Fibroblast of skin of back (primary cell): Measurements from ENCODE around the gene DUSP16.
A peak's percentile ranks its signal among the peaks of the same experiment; 100 is the strongest.

Source experiments
- DNase-seq: peaks from one replicate; pipeline ENCODE4 v3.0.0-alpha.2; 2013

Gene DUSP16

DNA sequence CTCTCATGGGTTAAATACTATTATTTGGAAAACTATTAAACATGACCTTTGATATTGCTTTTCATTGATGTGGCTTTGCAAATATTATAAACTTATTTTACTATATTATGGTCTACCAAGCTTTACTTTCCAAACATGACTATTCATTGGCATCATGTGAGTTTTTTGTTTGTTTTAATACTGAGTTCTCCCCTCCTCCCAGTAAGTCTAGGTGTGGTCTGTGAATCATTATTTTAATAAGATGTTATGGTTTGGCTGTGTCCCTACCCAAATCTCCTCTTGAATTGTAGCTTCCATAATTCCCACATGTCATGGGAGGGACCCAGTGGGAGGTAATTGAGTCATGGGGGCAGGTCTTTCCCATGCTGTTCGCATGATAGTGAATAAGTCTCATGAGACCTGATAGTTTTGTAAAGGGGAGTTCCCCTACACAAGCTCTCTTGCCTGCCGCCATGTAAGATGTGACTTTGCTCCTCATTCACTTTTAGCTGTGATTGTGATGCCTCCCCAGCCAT lies 125.8 kb downstream of the DUSP16 start:
- DNase-seq, result peak; percentile 67

DNA sequence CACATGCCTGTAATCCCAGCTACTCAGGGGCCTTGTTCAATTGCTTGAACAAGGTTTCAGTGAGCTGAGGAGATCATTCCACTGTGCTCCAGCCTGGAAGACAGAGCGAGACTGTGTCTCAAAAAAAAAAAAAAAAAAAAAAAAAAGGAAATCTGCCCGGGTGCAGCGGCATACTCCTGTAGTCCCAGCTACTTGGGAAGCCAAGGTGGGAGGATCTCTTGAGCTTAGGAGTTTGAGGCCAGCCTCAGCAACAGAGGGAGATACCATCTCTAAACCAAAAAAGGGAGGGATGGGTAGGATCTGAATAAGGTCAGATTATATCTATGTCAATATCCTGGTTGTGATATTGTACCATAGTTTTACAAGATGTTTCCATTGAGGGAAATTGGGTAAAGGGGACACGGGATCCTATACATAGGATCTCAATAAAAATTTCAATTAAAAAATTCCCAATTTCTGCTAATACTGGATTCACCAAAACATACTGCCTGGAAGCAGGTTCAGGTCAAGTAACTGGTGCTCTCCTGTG lies 129.4 kb downstream of the DUSP16 start:
- no peak for DNase-seq

DNA sequence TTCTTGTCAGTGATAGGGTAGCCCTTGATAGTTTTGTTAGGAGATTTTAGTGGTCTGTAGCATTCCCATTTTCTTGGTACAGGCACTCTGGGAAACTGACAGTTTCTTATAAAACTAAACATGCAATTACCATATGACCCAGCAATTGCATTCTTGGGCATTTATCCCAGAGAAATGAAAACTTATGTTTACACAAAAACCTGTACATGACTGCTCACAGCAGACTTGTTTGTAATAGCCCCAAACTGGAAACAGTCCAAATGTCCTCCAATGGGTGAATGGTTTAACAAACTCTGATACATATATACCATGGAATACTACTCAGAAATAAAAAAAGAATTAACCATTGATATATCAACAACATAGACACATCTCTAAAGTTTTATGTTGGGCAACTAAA lies 130.3 kb downstream of the DUSP16 start:
- DNase-seq, result peak; percentile 74

DNA sequence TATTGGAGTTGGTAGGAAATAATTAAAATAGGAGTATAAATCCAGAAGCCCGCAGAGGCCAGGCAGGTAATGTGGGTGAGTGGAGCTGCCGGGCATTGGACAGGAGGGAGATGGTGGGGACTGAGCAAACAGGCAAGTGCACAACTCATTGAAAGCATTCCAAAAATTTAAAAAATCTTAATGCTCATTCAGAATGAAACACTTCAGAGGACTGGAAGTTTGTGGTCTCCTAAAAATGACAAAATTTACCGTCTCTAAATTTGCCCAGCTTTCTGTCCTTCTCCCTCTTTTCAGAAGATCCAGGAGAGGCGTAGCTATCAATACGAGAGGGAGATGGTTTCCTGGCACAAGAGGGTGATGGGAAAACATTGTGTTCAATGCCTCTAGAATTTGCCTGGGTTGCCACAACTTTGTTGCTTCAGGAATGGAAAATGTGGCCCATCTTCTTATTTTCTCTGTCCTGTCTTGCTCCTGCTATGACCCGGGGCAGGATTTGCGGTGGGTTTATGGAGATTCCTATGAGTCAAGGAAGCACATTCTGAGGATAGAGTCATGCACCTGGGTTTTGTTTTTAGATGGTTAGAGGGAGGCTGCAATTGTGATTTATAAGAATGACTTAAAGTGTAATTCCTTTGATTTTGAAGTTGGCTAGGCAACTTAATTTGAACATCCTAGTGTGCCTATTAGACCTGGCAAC lies 133.6 kb downstream of the DUSP16 start:
- peak; percentile 24 for DNase-seq

DNA sequence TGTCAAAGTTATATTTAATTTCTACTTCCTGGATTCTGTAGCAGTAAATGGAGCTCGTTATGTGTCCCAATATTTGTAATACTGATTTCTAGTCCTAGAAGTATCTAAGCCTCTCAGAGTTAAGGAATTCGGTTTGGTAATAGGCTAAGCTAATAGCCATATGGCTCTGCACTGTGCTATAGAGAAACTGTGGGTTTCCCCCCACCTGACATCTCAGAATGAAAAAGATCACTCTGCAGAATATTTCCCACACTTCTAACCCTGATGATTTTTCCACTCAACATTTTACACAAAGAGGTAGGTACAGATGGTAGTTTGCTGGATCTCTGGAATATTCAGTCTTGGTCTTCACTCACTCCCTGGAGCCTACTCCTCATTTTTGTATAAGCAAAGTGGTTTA lies 134.6 kb downstream of the DUSP16 start:
- no peak for DNase-seq

GRCh38 chr12:12427568-12427967 lies 135.1 kb downstream of the DUSP16 start:
- no peak for DNase-seq

DNA sequence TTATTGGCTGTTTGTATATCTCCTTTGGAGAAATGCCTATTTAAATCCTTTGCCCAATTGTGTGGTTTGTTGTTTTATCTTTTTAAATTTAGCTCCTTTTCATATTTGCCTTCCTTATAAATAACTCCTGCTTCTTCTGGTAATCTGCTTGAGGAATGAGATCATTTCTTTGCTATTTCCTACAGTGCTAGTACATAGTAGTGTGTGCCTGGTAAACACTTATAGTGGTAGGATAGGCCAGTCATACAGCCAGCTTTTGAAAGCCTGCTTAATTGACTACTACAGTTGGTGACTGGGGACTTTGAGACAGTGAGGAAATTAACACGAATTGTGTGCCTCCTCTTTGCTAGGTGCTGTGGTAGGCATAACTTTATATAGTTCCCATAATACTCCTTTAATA lies 137.0 kb downstream of the DUSP16 start:
- peak; percentile 73 for DNase-seq

GRCh38 chr12:12425001-12425400 lies 137.7 kb downstream of the DUSP16 start:
- DNase-seq, result no peak
